Measurements from ENCODE around the gene SUFU.

DNA sequence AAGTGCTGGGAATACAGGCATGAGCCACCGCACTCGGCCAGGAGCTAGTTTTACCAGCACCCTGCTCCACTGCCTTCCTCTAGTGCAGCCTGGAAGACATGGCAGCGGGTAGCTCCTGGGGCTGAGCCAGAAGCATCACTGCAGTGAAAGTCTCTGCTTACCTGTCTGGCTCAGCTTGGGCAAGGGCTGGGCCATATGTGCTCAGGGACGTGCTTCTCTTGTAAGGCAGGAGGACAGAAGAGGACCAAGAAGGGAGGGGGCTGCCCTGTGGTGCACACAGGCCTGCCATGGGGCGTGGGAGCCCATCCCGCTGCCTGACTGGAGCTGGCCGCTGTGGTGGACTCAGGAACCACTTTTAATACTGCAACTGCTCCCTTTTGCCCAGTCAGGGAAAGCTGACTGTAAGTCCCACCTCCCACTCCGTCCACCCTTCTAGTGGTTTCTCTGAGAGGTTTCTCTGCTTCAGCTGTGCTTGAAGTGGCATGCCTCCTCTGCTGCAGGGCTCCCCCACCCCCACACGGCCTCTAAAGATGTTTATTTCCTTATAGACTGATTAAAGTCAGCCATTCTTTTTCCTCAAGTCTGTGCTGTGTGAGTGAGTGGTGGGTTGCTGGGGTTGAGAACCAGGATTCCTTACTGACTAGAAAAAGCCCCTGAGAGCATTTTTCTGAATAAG is 27.2 kb upstream of the SUFU start:
- TF ChIP-seq, protein P1, sequence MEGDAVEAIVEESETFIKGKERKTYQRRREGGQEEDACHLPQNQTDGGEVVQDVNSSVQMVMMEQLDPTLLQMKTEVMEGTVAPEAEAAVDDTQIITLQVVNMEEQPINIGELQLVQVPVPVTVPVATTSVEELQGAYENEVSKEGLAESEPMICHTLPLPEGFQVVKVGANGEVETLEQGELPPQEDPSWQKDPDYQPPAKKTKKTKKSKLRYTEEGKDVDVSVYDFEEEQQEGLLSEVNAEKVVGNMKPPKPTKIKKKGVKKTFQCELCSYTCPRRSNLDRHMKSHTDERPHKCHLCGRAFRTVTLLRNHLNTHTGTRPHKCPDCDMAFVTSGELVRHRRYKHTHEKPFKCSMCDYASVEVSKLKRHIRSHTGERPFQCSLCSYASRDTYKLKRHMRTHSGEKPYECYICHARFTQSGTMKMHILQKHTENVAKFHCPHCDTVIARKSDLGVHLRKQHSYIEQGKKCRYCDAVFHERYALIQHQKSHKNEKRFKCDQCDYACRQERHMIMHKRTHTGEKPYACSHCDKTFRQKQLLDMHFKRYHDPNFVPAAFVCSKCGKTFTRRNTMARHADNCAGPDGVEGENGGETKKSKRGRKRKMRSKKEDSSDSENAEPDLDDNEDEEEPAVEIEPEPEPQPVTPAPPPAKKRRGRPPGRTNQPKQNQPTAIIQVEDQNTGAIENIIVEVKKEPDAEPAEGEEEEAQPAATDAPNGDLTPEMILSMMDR (conservative IDR thresholded peaks at IDR 0.05; ENCODE audit: low read depth in 2 of 2) = no peak
- TF ChIP-seq POLR2AphosphoS5 (IDR thresholded peaks at IDR 0.05; ENCODE audit: low read depth) (no peak), EZH2phosphoT487 (IDR thresholded peaks at IDR 0.05; ENCODE audit: unreplicated experiment) (no peak), EZH2 (IDR thresholded peaks at IDR 0.05; ENCODE audit: low read depth, unreplicated experiment) (no peak), CREB1 (CRISPR knock-in tag; IDR thresholded peaks at IDR 0.05; ENCODE audit: low read depth) (no peak), ZNF331 (CRISPR knock-in tag; IDR thresholded peaks at IDR 0.05; ENCODE audit: low read depth) (no peak)
